Activated T-helper 1 cell treated with anti-CD3 and anti-CD28 coated beads, Interleukin-12 subunit alpha, Interleukin-12 subunit beta, Interleukin-2, Interleukin-4 antibody, amounts not matched to agents 30 ng/mL and 10 ng/mL and 1 ng/mL, durations not matched to agents 14 hours and 24 hours and 36 hours (primary cell): ENCODE measurements around the gene PRND. TPM values are rescaled to one million over a fixed set of nuclear protein-coding genes. Genes with fewer than 3 reads are reported as not detected.
"Not testable (repeated sequence)": the region's sequence is repeated elsewhere in the genome, so short reads cannot be mapped to it uniquely, and the experiment has no call there.

ENCODE experiments used
- DNase-seq: peaks from one replicate; pipeline ENCODE4 v3.0.0; 2021; ENCODE audit warnings: low spot score
- H3K27ac Mint-ChIP-seq: one replicate; pipeline ENCODE4 v1.8.0; 2021; ENCODE audit warnings: mild to moderate bottlenecking, mixed read lengths
- H3K27me3 Mint-ChIP-seq: one replicate; pipeline ENCODE4 v1.8.0; 2022; ENCODE audit warnings: mild to moderate bottlenecking, moderate library complexity, mixed read lengths; ENCODE audit not compliant: insufficient read depth
- H3K36me3 Mint-ChIP-seq: one replicate; pipeline ENCODE4 v1.8.0; 2021; ENCODE audit warnings: low read depth, mixed read lengths
- H3K4me1 Mint-ChIP-seq: one replicate; pipeline ENCODE4 v1.8.0; 2021; ENCODE audit warnings: low read depth, mixed read lengths
- H3K4me3 Mint-ChIP-seq: one replicate; pipeline ENCODE4 v1.8.0; 2021; ENCODE audit warnings: mild to moderate bottlenecking, moderate library complexity, mixed read lengths
- H3K9me3 Mint-ChIP-seq: one replicate; pipeline ENCODE4 v1.8.0; 2021; ENCODE audit warnings: mixed read lengths
- intact Hi-C: fragments of 100-400 bp; cut with micrococcal nuclease; formaldehyde crosslinking; loops from one replicate; pipeline ENCODE4 v1.15.1; 2024
- total RNA-seq: library from RNA; stranded (reverse); gene quantifications from 2 replicates; pipeline ENCODE4 v1.2.3, GENCODE V29; 2022

PRND gene
- total RNA-seq, 1 donor from 2014 or later, result not detected

DNA sequence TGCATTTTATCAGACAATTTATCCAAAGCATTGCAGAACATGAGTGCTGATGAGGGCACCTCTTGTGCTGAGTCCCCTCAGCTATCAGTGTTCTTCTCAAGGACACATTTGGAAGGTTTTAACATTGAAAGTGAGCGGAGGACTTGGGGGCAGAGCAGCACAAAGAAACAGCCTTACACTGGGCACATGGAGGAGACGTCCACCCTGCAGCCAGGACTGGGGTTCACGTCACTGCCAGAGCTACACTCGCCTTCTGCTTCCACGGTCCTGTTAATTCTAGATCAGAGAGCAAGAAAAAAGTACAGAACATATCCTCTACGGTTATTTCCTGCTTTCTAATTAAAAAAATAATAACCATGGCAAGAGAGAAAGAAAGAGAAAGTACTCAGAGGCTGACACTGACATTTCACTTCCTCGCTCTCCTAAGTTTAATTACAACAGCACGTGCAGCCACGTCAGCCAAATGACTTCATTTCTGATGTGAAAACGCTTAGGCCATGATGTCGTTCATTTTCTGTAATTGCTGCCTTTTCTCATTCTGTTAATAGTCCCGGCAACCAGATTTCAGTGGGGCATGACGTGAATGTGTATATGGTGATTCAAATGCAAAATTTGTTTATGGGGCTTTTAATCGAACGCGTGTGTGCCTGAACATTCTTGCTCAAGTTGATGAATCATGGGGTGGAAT, 5.1 kb downstream of the PRND start:
- Mint-ChIP-seq H3K27me3 (peaks cover 5% of the 10 kb centered on the region), H3K4me3 (peak overlapping the region; percentile 52), H3K4me1 (peaks cover 9% of the 10 kb centered on the region), H3K27ac (no peak overlapping the region), H3K9me3 (no peaks in the 10 kb centered on the region), H3K36me3 (no peaks in the 10 kb centered on the region)
- DNase-seq, result peak; percentile 11
- intact Hi-C loops, result no loop called here

DNA sequence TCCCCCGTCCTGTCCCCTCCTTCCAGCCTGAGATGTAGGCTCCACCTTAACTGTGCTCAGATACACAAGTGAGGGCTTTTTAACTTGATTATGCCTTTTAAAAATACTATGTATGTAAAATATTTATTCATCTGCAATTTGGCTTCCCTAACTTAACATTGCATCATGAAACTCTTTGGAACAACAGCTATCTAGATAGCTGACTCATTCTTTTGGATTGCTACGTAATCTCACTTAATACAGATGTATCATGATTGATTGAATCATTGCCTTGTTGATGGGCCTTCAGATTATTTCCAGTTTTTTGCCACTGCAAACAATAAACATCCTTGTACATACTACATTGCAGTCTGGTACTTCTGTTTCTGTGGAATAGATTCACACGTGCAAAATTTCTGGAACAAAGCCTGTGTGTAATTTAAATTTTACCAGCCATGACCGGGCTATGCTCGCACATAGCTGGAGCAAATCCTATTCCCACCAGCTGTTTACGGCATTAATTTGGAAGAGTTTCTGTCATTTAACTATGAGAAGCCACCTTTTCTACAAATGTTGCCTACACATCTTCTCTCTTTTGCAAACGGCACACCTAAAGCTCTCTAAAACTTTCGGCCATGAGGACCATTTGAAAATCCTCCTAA, 6.5 kb downstream of the PRND start:
- DNase-seq, result no peak
- Mint-ChIP-seq H3K9me3 (no peaks in the 10 kb centered on the region), H3K27me3 (peaks cover 14% of the 10 kb centered on the region), H3K4me3 (no peak overlapping the region), H3K36me3 (no peaks in the 10 kb centered on the region), H3K27ac (no peak overlapping the region), H3K4me1 (peaks cover 9% of the 10 kb centered on the region)
- intact Hi-C loops, result no loop called here

DNA sequence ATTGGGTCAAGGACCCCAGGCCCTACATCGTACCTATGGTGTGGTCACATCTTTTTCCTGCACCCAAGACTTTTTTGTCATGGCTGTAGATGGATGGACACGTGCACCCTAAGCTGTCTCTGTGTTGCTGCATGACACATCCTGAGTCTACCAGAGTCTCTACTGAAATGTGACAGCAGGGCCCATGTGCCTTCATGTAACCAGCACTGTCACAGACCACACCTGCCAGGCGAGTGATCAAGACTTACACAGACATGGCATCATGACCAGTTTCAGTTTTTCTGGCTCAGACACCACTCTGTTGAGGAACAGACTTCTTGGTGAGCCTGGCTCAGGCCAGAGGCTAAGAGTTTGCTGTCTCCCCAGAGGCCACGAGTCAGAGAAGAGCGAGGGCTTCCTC, 7.6 kb downstream of the PRND start:
- no peaks in the 10 kb centered on the region for H3K9me3 Mint-ChIP-seq
- peaks cover 14% of the 10 kb centered on the region for H3K27me3 Mint-ChIP-seq
- no peak overlapping the region for H3K4me3 Mint-ChIP-seq
- intact Hi-C loops, result no loop called here
- H3K4me1 Mint-ChIP-seq, result peaks cover 9% of the 10 kb centered on the region
- H3K27ac Mint-ChIP-seq, result no peak overlapping the region
- no peaks in the 10 kb centered on the region for H3K36me3 Mint-ChIP-seq
- DNase-seq, result no peak

DNA sequence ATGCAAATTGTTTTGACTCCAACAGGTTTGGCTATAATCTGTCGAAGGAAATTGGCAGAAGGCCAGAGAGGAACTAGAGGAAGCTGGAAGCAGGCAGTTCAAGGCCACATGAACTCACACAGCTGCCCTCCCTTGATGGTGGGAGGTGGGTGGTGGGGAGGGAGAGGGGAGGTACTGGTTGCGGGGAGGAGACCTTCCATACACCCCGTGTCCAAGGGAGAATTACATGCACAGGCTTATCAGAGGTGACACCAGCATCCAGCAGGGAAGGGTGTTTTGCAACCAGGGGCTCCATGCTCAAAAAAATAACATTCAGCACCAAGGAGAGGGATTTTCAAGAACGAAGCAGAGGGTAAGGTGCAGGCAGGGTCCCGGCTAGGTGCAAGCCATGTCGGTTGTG, 9.1 kb downstream of the PRND start:
- peaks cover 9% of the 10 kb centered on the region for H3K4me1 Mint-ChIP-seq
- no peak for DNase-seq
- H3K4me3 Mint-ChIP-seq, result no peak overlapping the region
- no peaks in the 10 kb centered on the region for H3K9me3 Mint-ChIP-seq
- H3K27ac Mint-ChIP-seq, result no peak overlapping the region
- no peaks in the 10 kb centered on the region for H3K36me3 Mint-ChIP-seq
- intact Hi-C loops, result no loop called here
- H3K27me3 Mint-ChIP-seq, result peaks cover 18% of the 10 kb centered on the region

DNA sequence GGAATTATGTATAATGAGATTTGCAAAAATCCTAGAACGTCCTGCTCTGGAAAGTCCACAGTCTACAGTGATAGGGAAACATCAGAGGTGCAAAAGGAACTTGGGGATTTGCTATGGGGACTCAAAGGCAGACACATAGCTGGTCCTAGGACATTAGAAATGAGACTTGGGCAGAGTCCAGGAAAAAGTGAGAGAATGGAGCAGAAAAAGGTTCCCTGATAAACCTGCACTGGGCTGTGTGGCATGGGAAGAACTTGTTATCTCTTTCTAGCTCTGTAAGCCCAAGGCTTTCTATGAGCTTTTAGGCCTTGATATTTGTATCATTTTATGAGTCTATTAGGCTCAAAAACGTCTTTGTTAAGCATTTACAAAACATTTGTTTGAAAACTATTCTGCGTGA, 15.2 kb downstream of the PRND start:
- Mint-ChIP-seq H3K36me3 (no peaks in the 10 kb centered on the region), H3K4me1 (no peaks in the 10 kb centered on the region), H3K4me3 (no peak overlapping the region), H3K9me3 (no peaks in the 10 kb centered on the region), H3K27ac (no peak overlapping the region), H3K27me3 (peaks cover 15% of the 10 kb centered on the region)
- intact Hi-C loops, result no loop called here
- no peak for DNase-seq

DNA sequence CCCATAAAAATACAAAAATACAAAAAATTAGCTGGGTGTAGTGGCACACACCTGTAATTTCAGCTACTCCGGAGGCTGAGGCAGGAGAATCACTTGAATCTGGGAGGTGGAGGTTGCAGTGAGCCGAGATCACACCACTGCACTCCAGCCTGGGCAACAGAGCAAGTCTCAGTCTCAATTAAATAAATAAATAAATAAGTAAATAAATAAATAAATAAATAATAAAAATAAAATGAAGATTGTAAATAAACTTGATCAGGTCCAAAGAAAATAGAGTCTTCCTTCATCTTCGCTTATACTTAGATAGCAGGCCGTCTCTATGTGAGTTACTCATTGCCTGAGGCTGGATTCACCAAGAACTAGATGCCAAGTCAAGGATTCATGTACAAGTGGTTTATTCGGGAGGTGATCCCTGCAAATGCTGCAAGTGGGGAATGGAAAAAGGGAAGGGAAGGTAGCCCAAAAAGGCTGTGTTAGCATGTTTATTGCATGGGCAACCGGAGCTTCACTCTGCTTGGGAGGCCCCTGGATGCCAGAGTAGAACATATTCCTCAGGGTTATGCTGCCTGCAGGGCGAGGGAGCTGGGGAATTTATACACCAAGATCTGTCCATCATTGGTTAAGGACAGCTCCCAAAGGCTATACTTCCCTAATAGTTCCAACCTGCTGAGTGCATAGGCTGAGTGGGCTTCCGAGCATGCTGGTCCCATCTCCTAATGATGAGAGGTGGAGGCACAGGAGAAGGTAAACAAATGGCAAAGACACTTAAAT, 16.3 kb downstream of the PRND start:
- H3K27me3 Mint-ChIP-seq, result peaks cover 6% of the 10 kb centered on the region
- H3K27ac Mint-ChIP-seq, result no peak overlapping the region
- DNase-seq, result no peak
- H3K4me1 Mint-ChIP-seq, result no peaks in the 10 kb centered on the region
- H3K36me3 Mint-ChIP-seq, result no peaks in the 10 kb centered on the region
- H3K4me3 Mint-ChIP-seq, result no peak overlapping the region
- intact Hi-C loops, result no loop called here
- H3K9me3 Mint-ChIP-seq, result no peaks in the 10 kb centered on the region

DNA sequence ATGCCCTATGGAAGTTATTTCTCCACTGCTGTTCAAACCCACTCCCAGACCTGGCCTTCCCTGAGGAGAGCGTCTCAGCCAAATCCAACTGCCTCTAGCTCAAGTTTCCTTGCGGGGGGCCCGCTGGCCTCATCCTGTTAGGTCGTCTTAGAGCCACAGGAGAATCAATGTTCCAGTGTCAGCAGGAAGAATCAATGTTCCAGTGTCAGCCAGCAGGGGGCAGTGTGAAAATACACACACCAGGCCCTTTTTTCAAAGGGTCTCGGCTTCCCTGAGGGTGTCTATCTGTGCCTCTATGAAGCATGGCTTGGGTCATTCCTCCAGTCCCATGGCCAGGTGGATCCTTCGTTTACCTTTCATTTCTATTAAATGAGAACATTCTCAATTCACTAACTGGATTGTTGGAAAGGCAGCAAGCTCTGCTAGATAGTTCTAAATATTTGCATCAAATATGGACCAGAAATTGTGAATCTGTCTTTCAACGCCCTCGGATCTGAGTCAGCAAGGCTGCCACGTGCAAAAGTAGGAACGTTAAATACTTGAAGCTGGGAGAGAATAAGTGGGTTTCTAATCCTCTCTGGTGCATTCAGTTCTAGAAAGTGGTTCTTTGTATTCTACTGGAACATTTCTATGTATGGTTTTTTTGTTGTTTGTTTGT, 19.2 kb downstream of the PRND start:
- H3K9me3 Mint-ChIP-seq, result no peaks in the 10 kb centered on the region
- no peak overlapping the region for H3K27ac Mint-ChIP-seq
- H3K4me3 Mint-ChIP-seq, result no peak overlapping the region
- no peaks in the 10 kb centered on the region for H3K4me1 Mint-ChIP-seq
- peaks cover 6% of the 10 kb centered on the region for H3K27me3 Mint-ChIP-seq
- DNase-seq, result peak; percentile 37
- no peaks in the 10 kb centered on the region for H3K36me3 Mint-ChIP-seq
- intact Hi-C loops, result no loop called here

DNA sequence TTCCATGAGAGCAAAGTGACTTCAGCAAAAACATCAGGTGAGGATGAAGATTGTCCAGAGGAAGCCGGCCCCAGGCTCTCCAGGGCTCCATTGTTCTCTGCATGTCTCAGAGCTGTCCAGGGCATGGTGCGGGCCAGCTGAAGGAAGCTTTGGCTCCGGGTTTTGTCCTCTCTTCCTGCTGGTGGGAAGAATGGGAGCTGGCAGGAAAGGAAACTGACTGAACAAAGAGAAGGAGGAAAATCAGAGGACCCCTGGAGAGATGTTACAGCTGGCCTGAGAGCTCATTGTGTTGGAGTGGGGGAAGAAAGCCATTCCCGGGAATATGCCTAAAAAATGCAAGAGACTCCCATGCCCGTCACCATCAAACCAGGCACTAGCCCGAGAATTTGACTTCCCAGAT, 27.1 kb downstream of the PRND start:
- Mint-ChIP-seq H3K4me3 (no peak overlapping the region), H3K4me1 (no peaks in the 10 kb centered on the region), H3K9me3 (peaks cover 10% of the 10 kb centered on the region), H3K27me3 (peaks cover 20% of the 10 kb centered on the region), H3K27ac (no peak overlapping the region), H3K36me3 (peaks cover 1% of the 10 kb centered on the region)
- intact Hi-C loops, result no loop called here
- no peak for DNase-seq

DNA sequence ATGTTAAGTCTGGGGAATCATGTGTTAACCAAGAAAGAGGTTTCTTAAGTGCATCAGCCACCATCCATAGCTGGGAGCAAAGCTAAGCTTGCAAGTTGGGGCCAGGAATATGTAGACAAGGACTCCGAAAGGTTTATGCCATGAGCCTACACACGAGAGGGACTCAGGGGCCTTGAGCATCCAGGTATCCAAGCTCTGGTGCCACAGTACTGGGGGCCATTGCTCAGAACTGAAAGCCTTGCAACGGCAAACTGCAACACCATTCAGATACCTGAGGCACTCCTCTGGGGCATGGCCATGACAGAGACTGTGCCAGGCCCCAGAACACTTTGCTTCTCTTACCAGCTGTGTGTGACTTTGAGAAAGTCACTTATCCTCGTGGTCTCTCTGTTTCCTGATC, 27.6 kb downstream of the PRND start:
- H3K27ac Mint-ChIP-seq, result no peak overlapping the region
- H3K4me1 Mint-ChIP-seq, result no peaks in the 10 kb centered on the region
- no peak for DNase-seq
- H3K9me3 Mint-ChIP-seq, result peaks cover 10% of the 10 kb centered on the region
- peaks cover 1% of the 10 kb centered on the region for H3K36me3 Mint-ChIP-seq
- H3K27me3 Mint-ChIP-seq, result peaks cover 20% of the 10 kb centered on the region
- intact Hi-C loops, result no loop called here
- H3K4me3 Mint-ChIP-seq, result no peak overlapping the region

DNA sequence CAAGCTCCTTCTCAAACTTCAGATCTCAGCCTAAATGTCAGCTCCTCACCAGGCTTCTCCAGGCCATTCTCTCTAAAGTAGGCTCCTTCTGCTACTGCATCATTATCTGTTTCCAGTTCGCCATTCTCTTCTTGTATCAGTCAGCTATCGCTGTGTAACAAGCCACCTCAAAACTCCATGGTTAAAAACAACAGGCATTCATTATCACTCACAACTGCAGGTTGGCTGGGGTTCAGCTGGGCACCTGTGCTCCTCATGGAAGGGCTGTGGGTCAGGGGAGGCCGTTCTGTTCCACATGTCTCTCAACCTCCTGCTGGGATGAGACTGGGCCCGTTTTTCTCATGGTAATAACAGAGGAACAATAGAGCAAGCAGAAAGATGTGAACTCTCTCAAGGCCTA, 28.7 kb downstream of the PRND start:
- peaks cover 20% of the 10 kb centered on the region for H3K27me3 Mint-ChIP-seq
- H3K4me3 Mint-ChIP-seq, result no peak overlapping the region
- H3K36me3 Mint-ChIP-seq, result peaks cover 1% of the 10 kb centered on the region
- no peaks in the 10 kb centered on the region for H3K4me1 Mint-ChIP-seq
- peaks cover 10% of the 10 kb centered on the region for H3K9me3 Mint-ChIP-seq
- intact Hi-C loops, result no loop called here
- no peak overlapping the region for H3K27ac Mint-ChIP-seq
- no peak for DNase-seq

DNA sequence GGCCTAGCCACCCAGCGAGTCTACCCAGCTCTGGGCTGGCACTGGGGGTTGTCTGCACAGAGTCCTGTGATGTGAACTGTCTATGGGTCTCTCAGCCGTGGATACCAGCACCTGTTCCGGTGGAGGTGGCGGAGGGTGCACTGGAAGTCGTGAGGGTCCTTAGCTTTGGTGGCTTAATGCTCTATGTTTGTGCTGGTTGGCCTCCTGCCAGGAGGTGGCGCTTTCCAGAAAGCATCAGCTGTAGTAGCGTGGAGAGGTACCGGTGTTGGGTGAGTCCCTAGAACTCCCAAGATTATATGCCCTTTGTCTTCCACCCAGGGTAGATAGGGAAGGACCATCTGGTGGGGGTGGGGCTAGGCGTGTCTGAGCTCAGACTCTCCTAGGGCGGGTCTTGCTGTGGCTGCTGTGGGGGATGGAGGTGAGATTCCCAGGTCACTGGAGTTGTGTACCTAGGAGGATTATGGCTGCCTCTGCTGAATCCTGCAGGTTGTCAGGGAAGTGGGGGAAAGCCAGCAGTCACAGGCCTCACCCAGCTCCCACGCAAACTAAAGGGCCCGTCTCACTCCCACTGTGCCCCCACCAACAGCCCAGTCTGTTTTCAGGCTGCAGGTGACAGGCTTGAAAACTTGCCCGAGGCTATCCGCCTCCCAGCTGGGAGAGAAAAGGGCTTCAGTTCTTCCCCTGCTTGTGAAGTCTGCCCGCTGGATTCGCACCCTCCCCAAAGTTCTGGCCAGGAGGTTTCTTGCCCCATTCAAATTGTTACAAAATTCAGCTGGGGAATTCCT, 37.6 kb downstream of the PRND start:
- intact Hi-C loops, H3K9me3 Mint-ChIP-seq, H3K27ac Mint-ChIP-seq, H3K27me3 Mint-ChIP-seq, H3K36me3 Mint-ChIP-seq, H3K4me3 Mint-ChIP-seq: not testable (repeated sequence)
- peaks cover 11% of the 10 kb centered on the region for H3K4me1 Mint-ChIP-seq
- DNase-seq, result peak; percentile 21

DNA sequence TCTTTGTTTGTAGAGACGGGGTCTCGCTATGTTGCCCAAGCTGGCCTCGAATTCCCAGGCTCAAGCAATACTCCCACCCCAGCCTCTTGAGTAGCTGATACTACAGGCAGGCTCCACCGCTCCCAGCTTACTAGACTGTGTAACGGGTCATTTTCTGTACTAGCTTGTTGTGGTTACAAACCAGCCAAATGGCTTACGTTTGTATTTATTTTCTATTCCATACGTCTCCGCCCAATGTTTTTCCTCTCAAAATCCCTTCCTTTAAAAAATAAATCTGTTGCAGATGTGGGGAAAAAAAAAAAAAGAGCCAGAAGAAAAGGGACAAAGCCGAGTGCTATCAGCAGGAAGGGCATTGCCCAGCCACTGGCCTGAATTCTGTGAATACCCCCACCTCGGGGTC, 41.6 kb downstream of the PRND start:
- Mint-ChIP-seq H3K9me3 (no peaks in the 10 kb centered on the region), H3K27me3 (peaks cover 4% of the 10 kb centered on the region), H3K4me1 (peaks cover 11% of the 10 kb centered on the region), H3K27ac (no peak overlapping the region), H3K4me3 (no peak overlapping the region), H3K36me3 (no peaks in the 10 kb centered on the region)
- no peak for DNase-seq
- intact Hi-C loops, result no loop called here
